CD14-positive monocyte (primary cell): ENCODE results near the gene TBX15. TPM values are rescaled to one million over a fixed set of nuclear protein-coding genes. Genes with fewer than 3 reads are reported as not detected.

Experiments used
- DNase-seq, 3 donors: peaks; one replicate each; pipeline ENCODE4 v3.0.0-alpha.2; 2011 to 2022
- H2AFZ ChIP-seq: 2 replicates; pipeline ENCODE4 v1.6.0; 2012; ENCODE audit warnings: mild to moderate bottlenecking, low read depth, low read length, inconsistent platforms; ENCODE audit not compliant: insufficient read depth, poor library complexity, severe bottlenecking
- H3K27ac ChIP-seq, 2 donors: 1 replicate in 1 of 2; 2 replicates in 1 of 2; pipeline ENCODE4 v1.5.1; 2012 to 2013; ENCODE audit warnings: low read length in 2 of 2, control low read depth in 1 of 2, inconsistent platforms in 1 of 2, low read depth in 1 of 2, mild to moderate bottlenecking in 1 of 2
- H3K27me3 ChIP-seq, 2 donors: one replicate each; pipeline versions ENCODE4 v1.6.0 to v1.6.1; 2011 to 2013; ENCODE audit warnings: low read length in 2 of 2; ENCODE audit not compliant: control insufficient read depth in 2 of 2, insufficient read depth in 2 of 2
- H3K36me3 ChIP-seq, 2 donors: replicated peaks in 1 of 2; 1 replicate in 1 of 2; 2 replicates in 1 of 2; pipeline versions ENCODE4 v1.5.1 to v1.6.1; 2012 to 2013; ENCODE audit warnings: low read length in 2 of 2, control low read depth in 1 of 2, inconsistent platforms in 1 of 2, mild to moderate bottlenecking in 1 of 2; ENCODE audit not compliant: insufficient read depth in 2 of 2, control insufficient read depth in 1 of 2
- H3K4me1 ChIP-seq, 2 donors: 1 replicate in 1 of 2; 2 replicates in 1 of 2; pipeline versions ENCODE4 v1.5.1 to v1.6.1; 2012 to 2013; ENCODE audit warnings: low read length in 2 of 2, control low read depth in 1 of 2, inconsistent platforms in 1 of 2, mild to moderate bottlenecking in 1 of 2, moderate library complexity in 1 of 2; ENCODE audit not compliant: insufficient read depth in 2 of 2, control insufficient read depth in 1 of 2
- H3K4me2 ChIP-seq: replicated peaks from 2 replicates; pipeline ENCODE3; 2012; ENCODE audit warnings: low read length, moderate library complexity, mild to moderate bottlenecking; ENCODE audit not compliant: poor library complexity, severe bottlenecking; ENCODE audit errors: extremely low read depth
- H3K4me3 ChIP-seq, 3 experiments: fragments of 200-600 bp in 1 of 3; sonication (generic) in 1 of 3; replicated peaks in 1 of 3; 1 replicate in 2 of 3; 2 replicates in 1 of 3; pipeline ENCODE4 v1.5.1; 2011 to 2013; ENCODE audit warnings: low read length in 3 of 3, mild to moderate bottlenecking in 3 of 3, control low read depth in 2 of 3, low read depth in 2 of 3, inconsistent platforms in 1 of 3, moderate library complexity in 1 of 3
- H3K79me2 ChIP-seq: 2 replicates; pipeline ENCODE4 v1.6.0; 2012; ENCODE audit warnings: mild to moderate bottlenecking, control low read depth, inconsistent platforms, low read length, moderate library complexity; ENCODE audit not compliant: insufficient read depth
- H3K9ac ChIP-seq: 2 replicates; pipeline ENCODE4 v1.6.0; 2017; ENCODE audit warnings: low read length, mild to moderate bottlenecking; ENCODE audit not compliant: insufficient read depth, poor library complexity, severe bottlenecking
- H3K9me3 ChIP-seq, 2 donors: replicated peaks in 1 of 2; 1 replicate in 1 of 2; 2 replicates in 1 of 2; pipeline versions ENCODE4 v1.5.1 to v1.6.1; 2012 to 2013; ENCODE audit warnings: low read length in 2 of 2, control low read depth in 1 of 2; ENCODE audit not compliant: control insufficient read depth in 1 of 2, insufficient read depth in 1 of 2
- H4K20me1 ChIP-seq: 2 replicates; pipeline ENCODE4 v1.6.0; 2012; ENCODE audit warnings: mild to moderate bottlenecking, low read length, control low read depth, moderate library complexity; ENCODE audit not compliant: insufficient read depth
- H3K27ac Mint-ChIP-seq, 7 donors: one replicate each; pipeline ENCODE4 v1.8.0; 2020; ENCODE audit warnings: mild to moderate bottlenecking in 7 of 7, mixed read lengths in 7 of 7, moderate library complexity in 6 of 7, inconsistent platforms in 2 of 7
- H3K27me3 Mint-ChIP-seq, 3 donors: one replicate each; pipeline ENCODE4 v1.8.0; 2021 to 2022; ENCODE audit warnings: low read depth in 3 of 3, mild to moderate bottlenecking in 3 of 3, mixed read lengths in 3 of 3, moderate library complexity in 3 of 3, inconsistent platforms in 1 of 3
- H3K36me3 Mint-ChIP-seq, 2 donors: one replicate each; pipeline ENCODE4 v1.8.0; 2020; ENCODE audit warnings: mixed read lengths in 2 of 2, inconsistent platforms in 1 of 2, mild to moderate bottlenecking in 1 of 2
- H3K4me1 Mint-ChIP-seq: one replicate; pipeline ENCODE4 v1.8.0; 2020; ENCODE audit warnings: mild to moderate bottlenecking, mixed read lengths
- H3K4me3 Mint-ChIP-seq, 2 donors: one replicate each; pipeline ENCODE4 v1.8.0; 2020; ENCODE audit warnings: mild to moderate bottlenecking in 2 of 2, mixed read lengths in 2 of 2, moderate library complexity in 1 of 2
- H3K9me3 Mint-ChIP-seq, 7 donors: one replicate each; pipeline ENCODE4 v1.8.0; 2020 to 2022; ENCODE audit warnings: mixed read lengths in 7 of 7, mild to moderate bottlenecking in 6 of 7, moderate library complexity in 6 of 7, inconsistent platforms in 2 of 7
- CTCF ChIP-seq: fragments of 200-600 bp; IDR thresholded peaks from one replicate; pipeline ENCODE4 v1.8.0; 2022; ENCODE audit warnings: antibody characterized with exemption, mild to moderate bottlenecking
- WGBS: methylation state at CpG from one replicate; pipeline ENCODE4 v1.1.5; 2013; ENCODE audit warnings: missing lambda C conversion rate; ENCODE audit not compliant: insufficient coverage; 5-methylcytosine and 5-hydroxymethylcytosine counted together
- intact Hi-C, 2 donors: fragments of 100-400 bp; cut with micrococcal nuclease; formaldehyde crosslinking; loops; one replicate each; pipeline versions ENCODE4 v1.15.0 to v1.15.1; 2023
- polyA plus RNA-seq, 3 donors: library from polyadenylated mRNA; depleted of rRNA in 1 of 3; unstranded in 2 of 3; stranded (reverse) in 1 of 3; fragments of 300-500 nt in 2 of 3; fragments of >200 nt in 1 of 3; fragmentation: Illumina TruSeq in 2 of 3; gene quantifications; 1 replicate in 2 of 3; 2 replicates in 1 of 3; pipeline ENCODE4 v1.2.3, GENCODE V29; 2012 to 2021

The TBX15 gene
- polyA plus RNA-seq, 3 donors: not detected

DNA sequence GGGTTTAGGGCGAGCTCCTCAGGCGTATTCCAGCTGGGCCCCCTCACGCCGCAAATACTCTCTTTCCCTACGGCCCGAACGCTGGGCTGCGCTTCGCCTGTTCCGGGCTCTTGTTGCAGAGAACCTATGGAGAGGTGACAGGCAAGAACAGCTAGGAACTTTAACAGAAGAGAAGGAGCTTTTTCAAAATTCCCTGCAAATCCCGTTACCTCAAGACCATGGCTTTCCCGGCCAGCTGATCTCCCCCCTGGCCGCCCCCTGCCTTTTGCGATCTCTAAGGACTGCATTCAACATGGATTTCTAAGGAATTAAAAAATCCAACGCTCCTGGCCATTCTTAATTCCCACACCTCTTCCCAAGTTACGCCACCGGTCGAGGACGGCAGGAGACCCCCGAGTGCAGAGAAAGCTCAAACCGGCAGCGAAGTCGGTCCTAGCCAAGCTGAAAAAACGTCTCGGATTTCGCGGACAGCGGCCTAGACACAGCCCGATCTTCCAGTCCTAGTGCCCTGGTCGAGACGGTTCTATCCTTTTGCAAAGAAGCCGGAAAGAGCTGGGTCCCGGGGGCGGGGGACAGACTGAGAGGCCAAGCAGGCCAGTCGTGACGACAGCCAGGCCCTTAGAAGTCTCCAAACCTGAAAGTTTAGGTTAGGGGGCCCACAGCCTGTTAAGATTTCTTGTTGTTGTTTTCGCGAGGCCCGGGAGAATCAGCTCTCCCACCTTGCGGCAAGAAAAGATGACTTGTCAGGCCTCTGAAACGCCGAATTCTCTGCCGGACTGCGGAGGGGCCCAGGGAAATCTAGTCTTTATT, 1.1 kb upstream of the TBX15 start:
- WGBS: 8% methylated on average over 39 of the region's 44 CpGs
- no peaks in the 10 kb centered on the region for H3K79me2 ChIP-seq
- H4K20me1 ChIP-seq: no peaks in the 10 kb centered on the region
- H3K4me3 ChIP-seq: no peak overlapping the region
- H3K36me3 ChIP-seq: no peaks in the 10 kb centered on the region
- peaks cover 39% of the 10 kb centered on the region for H3K4me1 Mint-ChIP-seq
- peaks cover 5 to 30% of the 10 kb centered on the region in 2 donors for H3K36me3 Mint-ChIP-seq
- H2AFZ ChIP-seq: no peak overlapping the region
- peaks cover 97 to 100% (median 99%) of the 10 kb centered on the region in 3 donors for H3K27me3 Mint-ChIP-seq
- H3K9me3 Mint-ChIP-seq: peaks cover 0 to 56% (median 32%) of the 10 kb centered on the region in 7 donors
- peaks cover 97 to 100% of the 10 kb centered on the region in 2 donors for H3K27me3 ChIP-seq
- H3K9me3 ChIP-seq: peaks cover 0 to 81% of the 10 kb centered on the region in 2 donors
- no peak overlapping the region for H3K27ac ChIP-seq
- intact Hi-C loops: no loop called here
- no peak for DNase-seq
- H3K4me2 ChIP-seq: no peak overlapping the region
- H3K4me3 Mint-ChIP-seq: peak overlapping the region in 1 of 2 donors; percentile 88
- no peak overlapping the region for H3K9ac ChIP-seq
- peak overlapping the region in 1 of 7 donors; percentile 19 for H3K27ac Mint-ChIP-seq
- no peak for TF ChIP-seq CTCF
- H3K4me1 ChIP-seq: peaks cover 3 to 16% of the 10 kb centered on the region in 2 donors

DNA sequence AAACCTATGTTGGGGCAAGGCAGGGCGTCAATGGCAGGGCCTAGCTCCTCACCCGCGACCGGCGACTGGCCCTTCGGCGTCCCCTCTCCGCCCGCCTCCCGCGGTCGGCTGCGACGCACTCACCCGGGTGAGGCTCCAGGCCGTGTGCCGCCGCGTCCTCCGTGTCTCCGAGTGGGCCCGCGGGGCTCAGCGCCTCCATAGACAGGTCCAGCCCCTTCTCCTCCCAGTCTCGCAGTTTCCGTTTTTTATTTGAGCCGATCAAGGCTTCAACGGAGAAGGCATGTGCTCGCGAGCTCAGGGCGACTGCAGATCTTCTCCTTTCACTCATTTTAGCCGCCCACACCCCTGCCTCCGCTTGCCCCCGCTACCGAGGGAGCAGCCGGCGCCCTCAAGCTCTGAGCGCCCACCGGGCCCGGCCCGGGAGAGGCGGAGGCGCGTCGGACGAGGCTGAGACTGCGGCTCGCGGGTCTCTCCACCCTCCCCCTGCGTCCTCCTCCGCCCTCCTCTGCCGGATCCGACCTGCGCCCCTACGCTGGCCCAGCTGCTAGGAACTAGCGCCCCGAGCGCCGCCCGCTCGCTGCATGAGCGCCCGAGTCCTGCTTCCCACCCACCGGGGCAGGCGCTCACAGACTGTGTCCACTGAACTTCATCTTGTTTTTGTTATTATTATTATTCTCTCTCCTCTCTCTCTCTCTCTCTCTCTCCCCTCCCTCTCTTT, 516 bp downstream of the TBX15 start:
- peaks cover 3 to 81% of the 10 kb centered on the region in 2 donors for H3K9me3 ChIP-seq
- H3K4me1 Mint-ChIP-seq: peaks cover 49% of the 10 kb centered on the region

More for the DNA sequence above, 516 bp downstream of the TBX15 start:
- H3K9me3 Mint-ChIP-seq: peaks cover 4 to 68% (median 44%) of the 10 kb centered on the region in 7 donors
- Histone ChIP-seq H3K4me3 (peak overlapping the region in 1 of 3 experiments; percentile 66), H4K20me1 (no peaks in the 10 kb centered on the region), H3K9ac (no peak overlapping the region), H3K79me2 (no peaks in the 10 kb centered on the region), H3K36me3 (no peaks in the 10 kb centered on the region), H2AFZ (peak overlapping the region; percentile 59), H3K4me1 (peaks cover 7 to 20% of the 10 kb centered on the region in 2 donors), H3K27ac (no peak overlapping the region), H3K27me3 (peaks cover 97 to 100% of the 10 kb centered on the region in 2 donors), H3K4me2 (peak overlapping the region; percentile 68)
- TF ChIP-seq CTCF: no peak
- no peak for DNase-seq
- intact Hi-C loops: no loop called here
- no peak overlapping the region for H3K27ac Mint-ChIP-seq
- 1% methylated on average over 61 of the region's 65 CpGs for WGBS
- peak overlapping the region; percentile 37 to 88 for H3K4me3 Mint-ChIP-seq
- H3K36me3 Mint-ChIP-seq: peaks cover 14 to 37% of the 10 kb centered on the region in 2 donors
- peaks cover 99 to 100% (median 99%) of the 10 kb centered on the region in 3 donors for H3K27me3 Mint-ChIP-seq
